ENCODE data around the gene FLVCR2. TPM values are rescaled to one million over a fixed set of nuclear protein-coding genes. Genes with fewer than 3 reads are reported as not detected.

The FLVCR2 gene, protein sequence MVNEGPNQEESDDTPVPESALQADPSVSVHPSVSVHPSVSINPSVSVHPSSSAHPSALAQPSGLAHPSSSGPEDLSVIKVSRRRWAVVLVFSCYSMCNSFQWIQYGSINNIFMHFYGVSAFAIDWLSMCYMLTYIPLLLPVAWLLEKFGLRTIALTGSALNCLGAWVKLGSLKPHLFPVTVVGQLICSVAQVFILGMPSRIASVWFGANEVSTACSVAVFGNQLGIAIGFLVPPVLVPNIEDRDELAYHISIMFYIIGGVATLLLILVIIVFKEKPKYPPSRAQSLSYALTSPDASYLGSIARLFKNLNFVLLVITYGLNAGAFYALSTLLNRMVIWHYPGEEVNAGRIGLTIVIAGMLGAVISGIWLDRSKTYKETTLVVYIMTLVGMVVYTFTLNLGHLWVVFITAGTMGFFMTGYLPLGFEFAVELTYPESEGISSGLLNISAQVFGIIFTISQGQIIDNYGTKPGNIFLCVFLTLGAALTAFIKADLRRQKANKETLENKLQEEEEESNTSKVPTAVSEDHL
- polyA plus RNA-seq: 1 to 10 TPM; 1.2 to 5.1 (median 1.3) TPM

DNA sequence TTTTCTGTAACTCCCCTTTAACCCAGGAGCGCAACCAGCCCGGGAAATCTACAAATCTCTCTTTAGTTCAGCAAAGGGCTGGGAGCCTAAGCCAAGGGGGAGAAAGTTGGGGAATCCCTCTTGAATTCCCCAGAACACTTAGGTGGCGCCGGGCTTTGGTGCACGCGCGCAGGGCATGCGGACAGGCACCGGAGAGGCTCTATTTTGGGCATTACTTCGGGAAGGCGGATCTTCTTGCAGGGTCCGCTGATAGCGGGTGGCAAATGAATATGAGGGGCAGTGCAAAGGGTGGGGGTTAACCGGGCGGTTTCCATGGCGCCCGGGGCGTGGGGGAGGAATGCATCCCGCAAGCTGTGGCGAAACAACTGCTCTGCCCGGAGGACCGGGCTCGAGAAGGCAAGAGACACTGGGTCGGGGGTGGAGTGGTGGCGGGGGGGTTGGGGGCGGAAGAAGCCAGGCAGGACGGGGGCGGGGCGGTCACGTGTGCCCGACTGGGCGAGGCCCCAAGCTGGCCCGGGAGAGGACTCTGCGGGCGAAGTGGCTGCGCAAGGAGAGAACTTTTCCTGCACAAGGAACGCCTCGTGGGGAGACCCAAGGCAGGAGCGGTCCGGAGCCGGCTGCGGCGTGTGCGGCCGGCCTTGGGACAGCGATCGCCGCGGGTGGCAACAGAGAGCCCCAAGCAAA, at the start of gene FLVCR2:
FLVCR2 (plus strand) TSS at position 519 of the 684 bp plus-strand sequence. CDS start 353 bp downstream, outside the sequence.
- H3K27ac ChIP-seq (ENCODE audit: low read depth, low read length): no peak within 1 kb of the TSS
- WGBS, 3 donors: 1% methylated on average over 40 to 49 of the region's 49 CpGs

DNA sequence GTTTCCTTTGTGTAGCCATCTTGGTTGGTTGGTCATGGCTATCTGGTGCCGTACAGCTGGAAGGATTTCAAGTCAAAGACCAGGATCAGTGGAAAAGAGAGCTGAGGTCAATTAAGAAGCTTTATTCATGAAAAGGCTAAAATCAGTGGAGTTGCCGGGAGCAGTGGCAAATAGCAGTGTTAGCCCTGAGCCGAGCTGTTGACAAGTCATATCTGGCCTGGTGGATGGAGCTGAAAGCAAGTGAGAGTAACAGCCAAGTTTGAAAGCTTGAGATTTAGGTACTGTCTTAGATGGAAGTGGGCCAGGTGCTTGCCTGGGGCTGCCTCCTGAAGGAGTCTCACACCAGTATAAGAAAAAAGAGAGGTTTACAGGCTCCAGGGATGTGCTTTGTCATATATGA, 47.2 kb upstream of the FLVCR2 start:
- H3K27ac ChIP-seq (ENCODE audit: low read depth, low read length): no peak overlapping the region
- WGBS, 3 donors: 92 to 94% (median 94%) methylated on average over 3 of the region's 3 CpGs

DNA sequence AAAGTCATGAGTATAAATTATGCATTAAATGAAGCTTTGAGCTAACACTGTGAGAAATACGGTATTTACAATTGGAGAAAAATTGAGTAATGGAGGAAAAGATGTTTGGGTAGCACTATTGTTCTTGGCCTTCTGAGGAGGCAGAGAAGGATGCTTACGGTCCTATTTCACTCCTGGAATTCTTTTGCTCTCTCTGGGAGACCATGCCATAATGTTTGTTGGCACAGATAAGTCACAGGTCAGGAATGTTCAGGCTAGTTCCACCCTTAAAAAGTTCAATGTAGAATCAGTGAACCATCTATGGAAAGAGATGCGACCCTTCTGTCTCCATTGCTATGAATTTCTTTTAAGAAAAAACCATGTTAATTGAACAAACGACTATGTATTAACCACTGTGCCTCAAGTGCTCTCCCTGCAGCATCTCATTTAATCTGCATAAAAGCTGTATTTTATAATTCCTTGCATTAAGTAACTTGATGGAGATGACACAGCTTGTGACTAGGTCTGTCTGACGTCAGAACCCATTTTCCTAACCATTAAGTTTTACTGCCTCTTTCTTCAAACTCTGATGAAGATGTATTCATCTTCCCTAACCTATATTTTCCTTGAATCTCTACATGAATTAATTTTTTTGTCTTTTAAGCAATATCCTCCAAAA, 46.6 kb upstream of the FLVCR2 start:
- WGBS, 3 donors: 66 to 85% (median 71%) methylated on average over 5 of the region's 5 CpGs
- no peak overlapping the region for H3K27ac ChIP-seq (ENCODE audit: low read depth, low read length)

DNA sequence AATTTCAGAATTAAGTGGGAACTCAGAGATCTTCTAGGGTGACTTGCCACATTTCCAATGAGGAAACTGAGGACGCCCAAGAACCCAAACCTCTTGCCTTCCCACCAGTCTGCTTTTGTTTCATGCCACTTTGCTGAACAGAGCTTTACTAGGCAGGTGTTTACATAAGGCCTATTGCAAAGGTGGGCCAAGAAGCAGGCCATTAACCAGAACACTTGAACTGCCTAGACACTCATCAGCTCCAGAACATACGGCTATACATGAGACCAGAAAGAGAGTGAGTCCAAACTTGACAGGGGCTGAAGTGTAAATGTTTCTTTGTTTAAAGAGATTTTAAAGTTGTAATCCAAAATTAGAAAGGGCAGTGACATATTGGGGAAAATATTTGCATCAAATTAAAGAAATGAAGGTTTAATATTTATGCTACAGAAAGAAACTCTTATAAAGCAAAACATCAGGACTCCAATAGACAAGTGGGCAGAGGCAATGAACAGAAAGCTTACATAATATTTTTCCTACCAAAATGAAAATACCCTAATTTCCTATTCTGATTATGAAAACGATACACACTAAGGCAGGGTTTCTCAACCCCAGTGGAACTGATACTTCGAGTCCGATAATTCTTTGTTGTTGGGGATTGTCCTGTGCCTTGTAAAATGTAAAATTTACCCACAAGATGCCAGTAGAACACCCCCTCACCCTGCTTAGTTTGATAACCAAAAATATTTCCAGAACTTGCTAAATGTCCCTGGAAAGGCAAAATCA, 44.4 kb upstream of the FLVCR2 start:
- 74 to 77% (median 74%) methylated on average over 5 of the region's 5 CpGs for WGBS, 3 donors
- H3K27ac ChIP-seq (ENCODE audit: low read depth, low read length): no peak overlapping the region

DNA sequence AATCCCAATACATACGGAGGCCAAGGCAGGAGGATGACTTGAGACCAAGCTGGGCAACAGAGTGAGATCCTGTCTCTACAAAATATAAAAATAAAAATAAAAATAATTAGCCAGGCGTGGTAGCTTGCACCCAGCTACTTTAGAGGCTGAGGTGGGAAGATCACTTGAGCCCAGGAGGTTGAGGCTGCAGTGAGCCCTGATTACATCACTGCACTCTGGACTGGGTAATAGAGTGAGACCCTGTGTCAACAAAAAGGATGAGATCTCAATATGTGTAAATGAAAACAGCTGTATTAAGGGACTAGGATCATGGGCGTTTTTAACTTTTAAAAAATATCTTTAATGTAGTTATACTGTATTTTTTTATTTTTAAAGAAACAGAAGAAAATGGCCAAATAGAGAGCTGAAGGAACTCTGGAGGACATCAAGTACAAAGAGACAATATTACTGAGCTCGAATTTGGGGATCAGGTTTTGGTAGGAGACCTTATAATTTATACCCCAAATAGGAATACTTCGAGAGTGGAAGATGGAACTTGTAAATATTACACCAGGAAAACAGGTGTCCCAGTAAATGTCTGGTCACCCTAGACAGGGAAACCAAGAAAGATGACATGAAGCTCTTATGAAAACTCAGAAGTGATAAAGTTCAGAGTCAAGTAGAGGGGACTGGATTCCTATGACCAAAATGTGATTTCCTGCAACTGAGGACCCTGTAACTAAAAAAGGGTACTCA, 43.1 kb upstream of the FLVCR2 start:
- no peak overlapping the region for H3K27ac ChIP-seq (ENCODE audit: low read depth, low read length)

DNA sequence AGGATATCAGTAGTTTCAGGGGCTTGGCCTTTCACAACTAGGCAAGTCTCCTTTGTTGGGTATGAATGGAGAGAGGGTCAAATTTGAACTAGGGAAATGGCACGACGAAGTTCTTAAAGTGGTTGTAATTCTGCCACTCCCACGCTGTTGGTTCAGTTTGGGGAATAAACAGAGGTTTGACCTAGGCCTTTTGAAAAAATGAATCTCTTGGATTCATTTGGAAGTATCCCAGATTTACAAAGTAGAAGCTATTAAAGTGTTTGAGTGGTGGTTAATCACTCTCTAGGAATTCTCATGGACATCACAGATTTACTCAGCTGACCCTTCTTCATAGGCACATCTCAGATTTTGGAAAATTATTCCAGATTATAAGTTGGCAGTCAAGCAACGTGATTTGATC, 41.3 kb upstream of the FLVCR2 start:
- 84 to 91% (median 90%) methylated on average over 4 of the region's 4 CpGs for WGBS, 3 donors
- no peak overlapping the region for H3K27ac ChIP-seq (ENCODE audit: low read depth, low read length)

More for the DNA sequence above, 43.1 kb upstream of the FLVCR2 start:
- WGBS, 3 donors: 69 to 87% (median 87%) methylated on average over 5 of the region's 5 CpGs

DNA sequence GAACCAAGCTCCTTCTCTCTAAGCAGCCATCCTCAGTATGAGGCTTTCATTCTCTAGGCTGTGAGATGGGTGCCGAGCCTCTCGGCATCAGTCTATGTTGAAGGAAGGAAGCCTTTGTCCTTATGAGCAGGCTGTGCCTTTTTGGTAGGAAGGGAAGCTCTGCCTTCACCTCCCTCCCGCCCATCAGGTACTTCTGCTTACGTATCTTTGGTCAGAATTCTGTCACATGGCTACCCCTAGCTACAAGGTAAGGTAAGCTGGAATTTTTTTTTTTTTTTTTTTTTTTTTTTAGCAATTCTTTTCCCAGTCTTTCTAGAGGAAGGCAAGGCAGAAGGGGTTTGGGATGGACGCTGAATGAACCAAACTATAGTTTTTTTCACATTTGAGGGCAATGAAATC, 39.3 kb upstream of the FLVCR2 start:
- 84 to 93% (median 86%) methylated on average over 5 of the region's 5 CpGs for WGBS, 3 donors
- no peak overlapping the region for H3K27ac ChIP-seq (ENCODE audit: low read depth, low read length)

DNA sequence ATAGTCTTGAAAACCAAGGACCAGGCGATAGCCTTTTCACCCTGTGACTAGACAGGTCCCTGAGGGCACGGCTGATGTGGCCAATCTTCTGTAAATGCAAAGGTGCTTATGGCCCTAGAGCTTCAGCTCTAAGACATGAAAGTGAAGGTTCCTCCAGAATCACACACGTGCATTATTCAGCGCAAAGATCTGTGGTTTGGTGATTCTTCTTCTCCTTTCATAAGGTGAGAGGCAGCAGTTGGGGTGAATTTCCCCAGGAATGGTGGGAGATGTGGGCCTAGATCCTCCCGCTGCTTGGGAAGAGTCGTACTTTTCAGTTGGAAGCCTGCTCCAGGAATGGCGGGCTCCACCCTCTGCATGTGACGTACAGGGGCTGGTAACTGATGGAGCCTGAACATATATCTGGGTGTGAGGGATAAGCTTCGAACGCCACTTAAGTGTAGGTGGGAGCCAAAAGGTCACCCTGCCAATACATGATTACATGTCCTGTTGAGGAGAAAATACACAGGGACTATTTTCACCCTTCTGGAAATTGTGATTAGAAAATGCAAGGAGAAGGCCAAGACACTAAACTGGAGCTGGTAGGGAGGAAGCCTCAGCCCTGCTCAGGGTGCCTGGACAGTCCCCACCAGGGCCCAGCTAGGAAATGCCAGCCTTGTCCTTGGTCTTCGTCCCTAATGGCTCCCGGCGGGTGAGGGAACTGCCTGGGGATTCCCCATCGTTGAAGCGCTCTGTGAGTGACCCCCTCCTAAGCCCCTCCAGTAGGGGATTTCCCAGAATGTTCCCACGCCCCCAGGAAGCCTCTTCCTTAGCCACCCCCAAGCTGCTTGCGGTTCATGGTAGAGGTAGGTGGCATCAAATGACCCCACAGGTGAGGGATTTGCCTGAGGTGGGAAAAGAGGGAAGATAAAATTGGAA, 38.6 kb upstream of the FLVCR2 start:
- H3K27ac ChIP-seq (ENCODE audit: low read depth, low read length): no peak overlapping the region
- 74 to 77% (median 75%) methylated on average over 17 of the region's 17 CpGs for WGBS, 3 donors

DNA sequence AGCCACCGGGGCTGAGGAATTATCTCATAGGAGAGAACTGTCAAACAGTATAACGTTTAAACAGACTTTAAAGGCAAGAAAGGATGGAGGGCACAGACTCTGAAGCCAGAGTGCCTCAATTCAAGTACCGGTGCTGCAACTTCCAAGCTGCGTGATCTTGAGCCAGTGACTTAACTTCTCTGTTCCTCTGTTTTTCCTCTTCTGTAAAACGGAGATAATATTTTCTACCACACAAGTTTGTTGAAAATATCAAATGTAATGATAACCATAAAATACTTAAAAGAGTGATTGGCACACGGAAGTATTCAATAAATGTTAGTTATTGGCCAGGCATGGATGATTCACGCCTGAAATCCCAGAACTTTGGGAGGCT, 38.0 kb upstream of the FLVCR2 start:
- WGBS, 3 donors: 74 to 82% (median 81%) methylated on average over 7 of the region's 7 CpGs

DNA sequence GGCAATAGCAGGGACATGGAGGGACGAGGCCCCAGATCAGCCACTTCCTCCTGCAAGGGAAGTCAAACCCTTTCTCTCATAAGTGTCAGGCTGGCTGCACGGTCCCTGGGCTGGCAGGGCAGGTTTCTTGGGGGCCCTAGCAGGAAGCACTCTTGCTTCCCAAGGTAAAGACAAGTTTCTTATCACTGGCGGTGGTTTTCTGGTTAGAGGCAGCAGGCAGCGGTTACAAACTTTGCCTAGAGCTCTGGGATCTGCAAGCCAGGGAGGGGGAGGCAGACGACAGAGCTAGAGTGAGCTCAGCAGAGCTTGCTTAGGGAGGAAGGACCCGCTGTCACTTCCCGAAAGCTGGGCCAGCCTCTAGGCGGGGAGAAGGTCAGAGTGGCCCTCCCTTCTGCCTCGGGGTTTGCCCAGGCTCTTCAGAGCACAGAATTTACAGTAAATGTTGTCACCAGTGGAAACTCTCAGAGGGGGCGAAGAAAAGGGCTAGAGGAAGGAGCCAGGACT, 35.8 kb upstream of the FLVCR2 start:
- peak overlapping the region; percentile 63 for H3K27ac ChIP-seq (ENCODE audit: low read depth, low read length)
- WGBS, 3 donors: 11 to 30% (median 13%) methylated on average over 10 of the region's 10 CpGs

More for the DNA sequence above, 38.0 kb upstream of the FLVCR2 start:
- no peak overlapping the region for H3K27ac ChIP-seq (ENCODE audit: low read depth, low read length)

DNA sequence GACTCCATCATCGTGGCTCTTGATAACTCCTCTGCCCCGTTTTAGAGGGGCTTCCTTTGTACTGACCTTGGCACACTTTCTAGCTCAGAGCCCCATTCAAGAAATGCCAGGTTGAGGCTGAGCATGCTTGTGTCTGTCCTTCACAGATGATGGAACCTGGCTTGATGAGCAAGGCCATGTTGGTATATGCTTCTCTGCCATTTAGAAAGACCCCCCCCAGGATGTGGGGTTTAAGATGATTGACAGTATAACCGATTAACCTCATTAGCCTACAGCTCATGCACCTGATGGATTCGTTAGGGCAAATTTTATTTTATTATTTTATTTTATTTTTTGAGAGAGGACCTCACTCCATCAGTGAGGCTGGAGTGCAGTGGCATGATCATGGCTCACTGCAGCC, 35.2 kb upstream of the FLVCR2 start:
- peak overlapping the region; percentile 57 for H3K27ac ChIP-seq (ENCODE audit: low read depth, low read length)
- 37 to 61% (median 43%) methylated on average over 4 of the region's 4 CpGs for WGBS, 3 donors

DNA sequence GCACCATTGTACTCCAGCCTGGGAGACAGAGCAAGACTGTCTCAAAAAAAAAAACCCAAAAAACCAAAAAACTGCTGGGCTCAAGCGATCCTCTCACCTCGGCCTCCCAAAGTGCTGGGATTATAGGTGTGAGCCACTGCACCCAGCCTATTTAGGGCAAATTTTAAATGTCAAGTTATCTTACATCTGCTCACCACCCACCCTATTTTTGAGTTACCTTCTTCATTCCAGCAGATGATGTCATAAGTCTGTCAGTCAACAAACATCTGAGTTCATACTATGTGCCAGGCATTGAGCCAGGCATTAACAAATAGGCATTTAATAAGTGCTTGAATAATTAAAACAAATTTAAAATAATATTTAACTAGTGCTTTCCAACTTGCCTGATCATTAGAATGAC, 34.6 kb upstream of the FLVCR2 start:
- WGBS, 3 donors: 86 to 98% (median 96%) methylated on average over 2 of the region's 2 CpGs
- H3K27ac ChIP-seq (ENCODE audit: low read depth, low read length): no peak overlapping the region

DNA sequence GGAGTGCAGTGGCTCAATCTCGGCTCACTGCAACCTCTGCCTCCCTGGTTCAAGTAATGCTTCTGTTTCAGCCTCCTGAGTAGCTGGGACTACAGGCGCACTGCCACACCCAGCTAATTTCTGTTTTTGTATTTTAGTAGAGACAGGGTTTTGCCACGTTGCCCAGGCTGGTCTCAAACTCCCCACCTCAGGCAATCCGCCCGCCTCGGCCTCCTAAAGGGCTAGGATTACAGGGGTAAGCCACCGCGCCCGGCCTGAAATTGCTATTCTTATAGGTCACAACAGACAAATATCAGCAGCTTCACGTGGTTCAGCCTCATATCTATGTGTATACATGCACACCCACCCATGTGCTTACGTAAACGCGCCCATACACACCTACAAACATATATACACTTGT, 32.5 kb upstream of the FLVCR2 start:
- 88 to 94% (median 90%) methylated on average over 13 of the region's 13 CpGs for WGBS, 3 donors

DNA sequence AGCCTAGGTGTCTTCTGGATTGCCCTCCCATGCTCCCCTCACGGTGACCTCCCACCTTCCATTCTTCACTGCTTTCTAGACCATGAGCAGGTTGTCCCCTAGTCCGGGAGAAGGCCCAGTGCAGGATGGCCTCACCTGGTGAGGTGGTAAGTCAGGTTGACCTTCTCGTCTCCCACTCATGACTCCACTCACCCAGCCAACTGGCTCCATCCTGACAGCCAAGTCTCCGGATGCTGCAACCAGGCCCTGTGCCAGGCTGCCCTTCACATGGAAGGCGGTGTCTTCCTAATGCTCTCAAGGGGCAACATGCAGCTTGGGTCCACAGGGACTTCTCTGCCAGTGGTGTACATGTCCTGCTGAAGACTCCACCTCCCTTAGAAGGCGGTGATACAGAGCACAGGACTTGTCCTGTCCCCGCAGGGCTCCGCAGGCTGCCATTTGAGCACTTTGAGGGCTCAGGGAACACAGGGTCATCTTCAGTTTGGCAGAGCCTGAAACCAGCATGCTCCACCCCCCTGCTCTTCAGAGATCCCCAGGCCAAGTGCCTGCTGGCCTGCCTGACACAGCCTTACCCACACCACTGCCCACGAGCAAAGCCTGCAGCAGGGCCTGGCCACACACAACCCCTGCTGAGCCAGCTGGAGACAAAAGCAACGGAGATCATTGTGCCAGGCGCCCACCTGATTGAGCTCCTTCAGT, 30.7 kb upstream of the FLVCR2 start:
- 84 to 88% (median 86%) methylated on average over 11 of the region's 11 CpGs for WGBS, 3 donors
- H3K27ac ChIP-seq (ENCODE audit: low read depth, low read length): no peak overlapping the region

More for the DNA sequence above, 32.5 kb upstream of the FLVCR2 start:
- no peak overlapping the region for H3K27ac ChIP-seq (ENCODE audit: low read depth, low read length)

DNA sequence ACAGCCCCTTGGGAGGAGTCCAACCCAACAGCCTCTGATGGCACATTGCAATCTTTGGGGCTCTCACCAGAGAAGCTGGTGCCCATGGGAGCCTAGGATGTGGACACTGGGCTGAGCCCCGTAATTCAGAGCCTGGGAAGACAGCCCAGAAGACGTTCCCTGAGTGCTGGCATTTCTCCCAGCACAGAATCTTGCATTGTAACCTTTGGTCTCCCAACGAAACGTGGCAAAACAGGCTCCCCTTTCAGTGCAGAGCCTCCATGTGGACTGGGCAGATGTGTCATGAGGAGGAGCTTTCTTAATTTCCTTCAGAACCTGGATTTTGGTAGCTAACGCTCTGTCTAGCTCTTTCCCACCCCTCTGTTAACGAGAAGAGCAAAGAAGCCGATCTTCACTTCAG, 29.9 kb upstream of the FLVCR2 start:
- no peak overlapping the region for H3K27ac ChIP-seq (ENCODE audit: low read depth, low read length)
- WGBS, 3 donors: 41 to 64% (median 54%) methylated on average over 7 of the region's 7 CpGs

DNA sequence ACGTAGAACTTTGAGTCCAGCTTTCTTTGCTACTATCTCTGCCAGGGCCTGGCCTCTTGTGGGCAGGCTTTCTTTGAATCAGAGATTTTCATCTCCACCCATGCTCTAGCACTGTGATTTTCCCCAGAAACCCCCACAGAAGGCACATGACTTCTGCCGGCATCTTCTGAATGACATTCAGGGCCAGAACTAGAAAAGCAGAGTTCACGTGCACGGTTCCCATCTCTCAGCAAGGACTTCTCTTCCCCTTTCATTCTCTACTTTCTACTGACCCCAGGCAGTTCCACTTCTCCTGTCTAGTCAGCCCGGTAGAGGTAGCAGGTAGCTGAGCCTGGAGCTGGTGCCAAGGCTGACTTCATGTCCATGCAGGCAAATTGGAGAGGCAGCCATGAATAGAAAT, 29.3 kb upstream of the FLVCR2 start:
- WGBS, 3 donors: 69 to 83% (median 72%) methylated on average over 5 of the region's 5 CpGs
- no peak overlapping the region for H3K27ac ChIP-seq (ENCODE audit: low read depth, low read length)

Data from adipose tissue (tissue), 3 donors.